Endothelial cell of umbilical vein (primary cell): ENCODE results near the gene PTN. TPM values are rescaled to one million over a fixed set of nuclear protein-coding genes. Genes with fewer than 3 reads are reported as not detected.

Experiments
- BruUV-seq: library from RNA; stranded (reverse); fragments of 400-500 nt; replicated peaks from 2 replicates; lab custom pipeline; 2021; lab: Mats Ljungman, UMichigan
- CTCF ChIA-PET: fragments of 300-600, 350-600 bp; sonication (Branson Sonifier 250); formaldehyde crosslinking; loops from one replicate; lab custom pipeline; 2021; ENCODE audit warnings: antibody characterized with exemption, inconsistent platforms; lab: Charles Lee
- POLR2A ChIA-PET: fragments of 300-600, 350-600 bp; sonication (Branson Sonifier 250); formaldehyde crosslinking; loops from one replicate; lab custom pipeline; 2021; ENCODE audit warnings: antibody characterized with exemption, inconsistent platforms; lab: Charles Lee
- DNase-seq: peaks from one replicate; pipeline ENCODE4 v3.0.0-alpha.2; 2011; ENCODE audit warnings: low read depth, low spot score
- FAIRE-seq: peaks from 2 replicates; lab custom pipeline; 2011; peaks lifted over from hg19 to GRCh38; lab: Jason Lieb, UNC
- H2AFZ ChIP-seq: 2 replicates; pipeline ENCODE4 v1.6.0; 2012; ENCODE audit warnings: low read depth, low read length, control low read depth, inconsistent platforms
- H3K27ac ChIP-seq: 2 replicates; pipeline ENCODE4 v1.5.1; 2011; ENCODE audit warnings: low read depth, mild to moderate bottlenecking, control low read depth, low read length, moderate library complexity; ENCODE audit not compliant: insufficient read depth
- H3K27me3 ChIP-seq, 2 experiments: 2 replicates each; pipeline versions ENCODE4 v1.6.0 to v1.6.1; 2011; ENCODE audit warnings: low read length in 2 of 2, mixed read lengths in 1 of 2; ENCODE audit not compliant: control insufficient read depth in 2 of 2, insufficient read depth in 2 of 2
- H3K36me3 ChIP-seq, 2 experiments: 2 replicates in 1 of 2; 3 replicates in 1 of 2; pipeline ENCODE4 v1.5.1; 2011; ENCODE audit warnings: low read length in 2 of 2, mild to moderate bottlenecking in 1 of 2, moderate library complexity in 1 of 2; ENCODE audit not compliant: control insufficient read depth in 2 of 2, insufficient read depth in 2 of 2; ENCODE audit errors: extremely low read depth in 1 of 2
- H3K4me1 ChIP-seq: 3 replicates; pipeline ENCODE4 v1.5.1; 2011; ENCODE audit warnings: mild to moderate bottlenecking, low read length; ENCODE audit not compliant: control insufficient read depth, insufficient read depth; ENCODE audit errors: extremely low read depth
- H3K4me2 ChIP-seq: 2 replicates; pipeline ENCODE4 v1.6.1; 2011; ENCODE audit warnings: low read length, control low read depth, mixed read lengths; ENCODE audit not compliant: insufficient read depth
- H3K4me3 ChIP-seq, 3 experiments: fragments of 200-600 bp in 1 of 3; sonication (generic), shearing (Covaris generic) in 1 of 3; replicated peaks in 1 of 3; 2 replicates each; pipeline ENCODE4 v1.5.1; 2011 to 2016; ENCODE audit warnings: control low read depth in 3 of 3, low read length in 3 of 3, mild to moderate bottlenecking in 2 of 3, inconsistent platforms in 1 of 3, low read depth in 1 of 3, moderate library complexity in 1 of 3; ENCODE audit not compliant: insufficient read depth in 1 of 3
- H3K79me2 ChIP-seq: 2 replicates; pipeline ENCODE4 v1.6.0; 2012; ENCODE audit warnings: low read length, inconsistent platforms; ENCODE audit not compliant: control insufficient read depth, insufficient read depth
- H3K9ac ChIP-seq: replicated peaks from 2 replicates; pipeline ENCODE3; 2011; ENCODE audit warnings: low read length, control low read depth; ENCODE audit not compliant: insufficient read depth; ENCODE audit errors: extremely low read depth
- H3K9me1 ChIP-seq: replicated peaks from 3 replicates; pipeline ENCODE4 v1.6.0; 2011; ENCODE audit warnings: mild to moderate bottlenecking, low read length; ENCODE audit not compliant: control insufficient read depth, insufficient read depth; ENCODE audit errors: extremely low read depth
- H3K9me3 ChIP-seq: replicated peaks from 2 replicates; pipeline ENCODE4 v1.5.1; 2012; ENCODE audit warnings: low read length, inconsistent platforms; ENCODE audit not compliant: control insufficient read depth, insufficient read depth
- H4K20me1 ChIP-seq: replicated peaks from 2 replicates; pipeline ENCODE3; 2011; ENCODE audit warnings: mild to moderate bottlenecking, low read length; ENCODE audit not compliant: control insufficient read depth, insufficient read depth; ENCODE audit errors: extremely low read depth
- CTCF ChIP-seq, 2 donors: IDR thresholded peaks; 1 replicate in 1 of 2; 2 replicates in 1 of 2; pipeline ENCODE4 v1.5.1; 2011; ENCODE audit warnings: low read length in 2 of 2, mild to moderate bottlenecking in 2 of 2, moderate library complexity in 2 of 2, control low read depth in 1 of 2, inconsistent platforms in 1 of 2, low read depth in 1 of 2; ENCODE audit not compliant: insufficient read depth in 1 of 2; ENCODE audit errors: extremely low read depth in 1 of 2
- EZH2 ChIP-seq: IDR thresholded peaks from 2 replicates; pipeline ENCODE4 v1.6.1; 2012; ENCODE audit warnings: borderline replicate concordance, low read depth, mild to moderate bottlenecking, moderate library complexity, low read length, inconsistent platforms; ENCODE audit not compliant: severe bottlenecking
- FOS ChIP-seq: IDR thresholded peaks from 2 replicates; pipeline ENCODE4 v1.6.1; 2011; ENCODE audit warnings: mild to moderate bottlenecking, low read length, moderate library complexity, borderline replicate concordance; ENCODE audit not compliant: insufficient read depth
- GATA2 ChIP-seq: IDR thresholded peaks from 2 replicates; pipeline ENCODE4 v1.7.0; 2011; ENCODE audit warnings: low read depth, mild to moderate bottlenecking, moderate library complexity, mixed read lengths, low read length; ENCODE audit not compliant: insufficient read length, insufficient read depth
- JUN ChIP-seq: IDR thresholded peaks from 2 replicates; pipeline ENCODE4 v1.6.1; 2011; ENCODE audit warnings: borderline replicate concordance, low read depth; ENCODE audit not compliant: insufficient read length, insufficient read depth
- MAX ChIP-seq: IDR thresholded peaks from 2 replicates; pipeline ENCODE4 v1.6.1; 2011; ENCODE audit not compliant: insufficient read depth, insufficient read length
- MYC ChIP-seq: IDR thresholded peaks from one replicate; pipeline ENCODE4 v1.6.1; 2011; ENCODE audit warnings: mild to moderate bottlenecking, low read depth, low read length
- POLR2A ChIP-seq: IDR thresholded peaks from 2 replicates; pipeline ENCODE4 v1.6.1; 2012; ENCODE audit warnings: low read depth, mild to moderate bottlenecking, control low read depth, low read length
- POLR2AphosphoS5 ChIP-seq: IDR thresholded peaks from 2 replicates; pipeline ENCODE4 v1.6.1; 2012; ENCODE audit warnings: low read depth, mild to moderate bottlenecking, control low read depth, low read length, moderate library complexity; ENCODE audit not compliant: insufficient read depth
- dilution Hi-C: fragments of 300-500 bp; cut with MboI; formaldehyde crosslinking; loops from one replicate; pipeline ENCODE4 v1.15.0; 2019; ENCODE audit warnings: low sequenced_read_pairs; ENCODE audit not compliant: extremely low pct_ligation_motif_present
- intact Hi-C: fragments of 100-400 bp; cut with micrococcal nuclease; formaldehyde crosslinking; loops from one replicate; pipeline ENCODE4 v1.10.0; 2022
- polyA plus RNA-seq, 4 experiments: library from polyadenylated mRNA; depleted of rRNA in 3 of 4; stranded (reverse) in 3 of 4; unstranded in 1 of 4; fragments of >200 nt; gene quantifications; 2 replicates each; pipeline versions ENCODE4 v1.2.1 to v1.2.3, GENCODE V29; 2011 to 2012; ENCODE audit warnings: missing spikeins in 1 of 4
- total RNA-seq: library from RNA; stranded (reverse); gene quantifications from 2 replicates; pipeline ENCODE4 v1.2.3, GENCODE V29; 2021

The PTN gene
- total and polyA plus RNA-seq, 2 donors (not counting 3 experiments of a cell fraction or from before 2014, with no cell fraction given): 0.07 TPM; not detected in 1

GRCh38 chr7:137324796-137325696 lies 18.5 kb downstream of the PTN start:
- Histone ChIP-seq H3K27ac (no peak overlapping the region), H3K36me3 (no peaks in the 10 kb centered on the region), H3K4me3 (no peak overlapping the region), H3K27me3 (no peaks in the 10 kb centered on the region), H3K79me2 (no peaks in the 10 kb centered on the region), H3K4me1 (no peaks in the 10 kb centered on the region), H4K20me1 (no peaks in the 10 kb centered on the region), H3K9me3 (no peaks in the 10 kb centered on the region), H3K4me2 (no peak overlapping the region), H3K9me1 (no peaks in the 10 kb centered on the region), H3K9ac (no peak overlapping the region), H2AFZ (no peak overlapping the region)
- ChIA-PET POLR2A (no interaction called here), CTCF (no interaction called here)
- no peak for FAIRE-seq
- no peak for DNase-seq
- TF ChIP-seq GATA2 (no peak), JUN (no peak), EZH2 (no peak), MAX (no peak), POLR2A (no peak)
- BruUV-seq: no TSS peak
- dilution Hi-C loops (no loop called here), intact Hi-C loops (no loop called here)

- dilution Hi-C loops (no loop called here), intact Hi-C loops (no loop called here)
- Histone ChIP-seq H3K9me3 (no peaks in the 10 kb centered on the region), H2AFZ (no peak overlapping the region), H3K79me2 (no peaks in the 10 kb centered on the region), H3K9me1 (no peaks in the 10 kb centered on the region), H3K27me3 (no peaks in the 10 kb centered on the region), H3K36me3 (no peaks in the 10 kb centered on the region), H3K4me3 (no peak overlapping the region), H3K4me2 (no peak overlapping the region), H4K20me1 (no peaks in the 10 kb centered on the region), H3K4me1 (no peaks in the 10 kb centered on the region), H3K9ac (no peak overlapping the region), H3K27ac (no peak overlapping the region)
- FAIRE-seq (no peak), DNase-seq (no peak)
- TF ChIP-seq POLR2AphosphoS5: no peak
- TF ChIP-seq GATA2: no peak
- no peak for TF ChIP-seq CTCF (IDR thresholded peaks at IDR 0.05; ENCODE audit: extremely low read depth in 1 of 2, insufficient read depth in 1 of 2, low read depth in 1 of 2, low read length in 2 of 2)
- no peak for TF ChIP-seq JUN
- TF ChIP-seq MAX: no peak
- TF ChIP-seq MYC: no peak
- no peak for TF ChIP-seq POLR2A
- no peak for TF ChIP-seq EZH2
- no peak for TF ChIP-seq FOS
- CTCF ChIA-PET: no interaction called here
- POLR2A ChIA-PET: no interaction called here
- BruUV-seq: no TSS peak
Observed at GRCh38 chr7:137316648-137317353, 26.7 kb downstream of the PTN start.
